ENCODE measurements around the gene PHF2. TPM values are rescaled to one million over a fixed set of nuclear protein-coding genes. Genes with fewer than 3 reads are reported as not detected.

Gene PHF2
- total RNA-seq, 1 experiment from 2014 or later: 17.4 TPM

DNA sequence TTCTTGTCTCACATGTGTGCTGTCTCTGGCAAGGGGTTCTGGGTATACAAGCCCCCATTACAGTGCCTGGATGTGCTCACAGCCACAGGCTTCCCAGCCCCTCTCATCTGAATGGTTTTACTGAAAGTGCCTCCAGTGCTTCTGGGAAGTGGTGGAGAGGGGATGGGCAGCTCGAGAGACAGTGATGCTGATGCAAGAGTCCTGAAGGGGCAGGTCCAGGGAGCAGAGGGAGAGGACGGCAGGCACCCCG lies 93.5 kb downstream of the PHF2 start:
- no peak overlapping the region for H2BK12ac ChIP-seq (ENCODE audit: insufficient read length, low read depth, low read length)
- no peak overlapping the region for H4K8ac ChIP-seq (replicated peaks; ENCODE audit: insufficient read length, low read depth, low read length)
- H3K4ac ChIP-seq (ENCODE audit: low read depth, low read length): no peak overlapping the region
- H2BK20ac ChIP-seq (ENCODE audit: low read depth, low read length, poor library complexity, severe bottlenecking): no peak overlapping the region
- Mint-ChIP-seq H3K36me3 (ENCODE audit: insufficient read depth in 1 of 3, low read depth in 3 of 3) (peaks cover 1 to 29% (median 4%) of the 10 kb centered on the region in 3 experiments; a peak in 4 of 7 replicates), H3K27ac (0 out of 7 replicates have a peak overlapping the region, but pooled peaks of 1 of the 3 experiments have one; percentile 81), H3K9me3 (peaks cover 0 to 7% of the 10 kb centered on the region in 2 experiments; a peak in 2 of 5 replicates), H3K4me3 (no peak overlapping the region), H3K27me3 (ENCODE audit: low read depth) (no peaks in the 10 kb centered on the region; the same call in 1 of the 2 replicates), H3K4me1 (peaks cover 0 to 11% of the 10 kb centered on the region in 2 experiments; a peak in 2 of 4 replicates)
- H3K18ac ChIP-seq (ENCODE audit: insufficient read length, low read depth, low read length): no peak overlapping the region
- H2AK5ac ChIP-seq (ENCODE audit: insufficient read length, low read length): no peak overlapping the region
- no peak overlapping the region for H4K5ac ChIP-seq (ENCODE audit: insufficient read length, low read depth, low read length)
- H3K4me1 ChIP-seq (ENCODE audit: insufficient read depth, low read length): no peaks in the 10 kb centered on the region
- DNase-seq: no peak
- WGBS (ENCODE audit: extremely low coverage, insufficient read length, low lambda C conversion rate): no CpG with 5 or more reads among the region's 3 CpGs
- no peaks in the 10 kb centered on the region for H3K9me3 ChIP-seq (ENCODE audit: control insufficient read depth, low read depth, low read length)
- TF ChIP-seq, protein P1, sequence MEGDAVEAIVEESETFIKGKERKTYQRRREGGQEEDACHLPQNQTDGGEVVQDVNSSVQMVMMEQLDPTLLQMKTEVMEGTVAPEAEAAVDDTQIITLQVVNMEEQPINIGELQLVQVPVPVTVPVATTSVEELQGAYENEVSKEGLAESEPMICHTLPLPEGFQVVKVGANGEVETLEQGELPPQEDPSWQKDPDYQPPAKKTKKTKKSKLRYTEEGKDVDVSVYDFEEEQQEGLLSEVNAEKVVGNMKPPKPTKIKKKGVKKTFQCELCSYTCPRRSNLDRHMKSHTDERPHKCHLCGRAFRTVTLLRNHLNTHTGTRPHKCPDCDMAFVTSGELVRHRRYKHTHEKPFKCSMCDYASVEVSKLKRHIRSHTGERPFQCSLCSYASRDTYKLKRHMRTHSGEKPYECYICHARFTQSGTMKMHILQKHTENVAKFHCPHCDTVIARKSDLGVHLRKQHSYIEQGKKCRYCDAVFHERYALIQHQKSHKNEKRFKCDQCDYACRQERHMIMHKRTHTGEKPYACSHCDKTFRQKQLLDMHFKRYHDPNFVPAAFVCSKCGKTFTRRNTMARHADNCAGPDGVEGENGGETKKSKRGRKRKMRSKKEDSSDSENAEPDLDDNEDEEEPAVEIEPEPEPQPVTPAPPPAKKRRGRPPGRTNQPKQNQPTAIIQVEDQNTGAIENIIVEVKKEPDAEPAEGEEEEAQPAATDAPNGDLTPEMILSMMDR (conservative IDR thresholded peaks at IDR 0.05): no peak
- no peak overlapping the region for H4K91ac ChIP-seq (ENCODE audit: insufficient read length, low read depth, low read length)
- H2BK5ac ChIP-seq (ENCODE audit: insufficient read length, low read length): no peak overlapping the region
- H3K79me1 ChIP-seq (ENCODE audit: insufficient read depth, low read depth, low read length, poor library complexity, severe bottlenecking): no peaks in the 10 kb centered on the region
- H3K56ac ChIP-seq (ENCODE audit: insufficient read length, low read depth, low read length): no peak overlapping the region
- H3K23me2 ChIP-seq (ENCODE audit: insufficient read length, low read depth, low read length, poor library complexity, severe bottlenecking): peaks cover 2% of the 10 kb centered on the region
- no peak overlapping the region for H2AFZ ChIP-seq (ENCODE audit: low read length)
- no peak overlapping the region for H3K23ac ChIP-seq (ENCODE audit: insufficient read length, low read depth, low read length)
- no peak overlapping the region for H3K14ac ChIP-seq (ENCODE audit: insufficient read depth, low read length)
- H3K27me3 ChIP-seq (ENCODE audit: insufficient read depth, low read length): no peaks in the 10 kb centered on the region
- H3K9ac ChIP-seq (ENCODE audit: extremely low read depth, insufficient read length, low read length): no peak overlapping the region
- no peak overlapping the region for H2BK120ac ChIP-seq (ENCODE audit: low read depth, low read length, poor library complexity, severe bottlenecking)
- no peak overlapping the region for H3T11ph ChIP-seq (ENCODE audit: low read length)
- no peak overlapping the region for H3K27ac ChIP-seq (ENCODE audit: insufficient read length, low read depth, low read length)
- H3K79me2 ChIP-seq (ENCODE audit: insufficient read depth, low read length): no peaks in the 10 kb centered on the region
- no peaks in the 10 kb centered on the region for H4K20me1 ChIP-seq (ENCODE audit: control insufficient read depth, insufficient read depth, insufficient read length)
- H2BK15ac ChIP-seq (ENCODE audit: low read depth, low read length): no peak overlapping the region
- no peak overlapping the region for H3K4me2 ChIP-seq (ENCODE audit: insufficient read depth, insufficient read length, low read length)

Measured in H9 (cell line).